Measurements from ENCODE around the gene E2F2. TPM values are rescaled to one million over a fixed set of nuclear protein-coding genes. Genes with fewer than 3 reads are reported as not detected.
A peak's percentile ranks its signal among the peaks of the same experiment; 100 is the strongest.

Gene E2F2
- total RNA-seq, 1 donor from 2014 or later: 0.16 TPM

DNA sequence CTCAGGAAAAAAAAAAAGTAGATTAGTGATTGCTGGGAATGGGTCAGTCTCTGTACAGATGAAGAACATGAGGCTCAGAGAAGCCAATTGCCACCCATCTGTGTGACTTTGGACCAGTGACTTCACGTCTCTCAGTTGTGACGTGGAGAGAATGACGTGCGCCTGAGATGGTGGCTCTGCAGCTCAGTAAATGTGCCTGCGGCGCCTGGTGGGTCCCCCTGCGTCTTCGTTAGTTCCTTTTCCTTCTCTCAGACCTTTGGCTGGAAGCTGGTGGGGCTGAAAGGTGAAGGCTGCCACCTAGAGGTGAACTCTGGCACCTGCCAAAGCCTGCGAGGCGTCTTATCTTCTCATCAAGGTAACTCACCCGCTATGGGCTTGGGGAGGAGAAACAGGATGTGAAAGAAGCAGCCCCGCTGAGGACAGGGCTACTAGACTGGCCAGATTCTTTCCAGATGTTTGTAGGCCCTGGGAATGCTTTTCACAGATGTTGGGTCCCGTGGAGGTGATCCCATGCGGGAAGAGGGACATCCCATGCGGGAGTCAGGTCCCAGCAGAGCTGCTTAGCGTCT, 8.7 kb upstream of the E2F2 start:
- Histone ChIP-seq H3K27me3 (ENCODE audit: low read depth) (no peaks in the 10 kb centered on the region), H3K4me3 (peak overlapping the region; percentile 30), H3K9me3 (replicated peaks) (no peaks in the 10 kb centered on the region), H3K4me1 (peaks cover 11% of the 10 kb centered on the region), H3K27ac (replicated peaks) (no peak overlapping the region), H3K36me3 (no peaks in the 10 kb centered on the region)
- intact Hi-C loops (cut with micrococcal nuclease): loop anchor here (5.0 kb wide), 1 partner anchor 42 kb away; no protein-coding TSS in a partner anchor
- TF ChIP-seq, protein P1, sequence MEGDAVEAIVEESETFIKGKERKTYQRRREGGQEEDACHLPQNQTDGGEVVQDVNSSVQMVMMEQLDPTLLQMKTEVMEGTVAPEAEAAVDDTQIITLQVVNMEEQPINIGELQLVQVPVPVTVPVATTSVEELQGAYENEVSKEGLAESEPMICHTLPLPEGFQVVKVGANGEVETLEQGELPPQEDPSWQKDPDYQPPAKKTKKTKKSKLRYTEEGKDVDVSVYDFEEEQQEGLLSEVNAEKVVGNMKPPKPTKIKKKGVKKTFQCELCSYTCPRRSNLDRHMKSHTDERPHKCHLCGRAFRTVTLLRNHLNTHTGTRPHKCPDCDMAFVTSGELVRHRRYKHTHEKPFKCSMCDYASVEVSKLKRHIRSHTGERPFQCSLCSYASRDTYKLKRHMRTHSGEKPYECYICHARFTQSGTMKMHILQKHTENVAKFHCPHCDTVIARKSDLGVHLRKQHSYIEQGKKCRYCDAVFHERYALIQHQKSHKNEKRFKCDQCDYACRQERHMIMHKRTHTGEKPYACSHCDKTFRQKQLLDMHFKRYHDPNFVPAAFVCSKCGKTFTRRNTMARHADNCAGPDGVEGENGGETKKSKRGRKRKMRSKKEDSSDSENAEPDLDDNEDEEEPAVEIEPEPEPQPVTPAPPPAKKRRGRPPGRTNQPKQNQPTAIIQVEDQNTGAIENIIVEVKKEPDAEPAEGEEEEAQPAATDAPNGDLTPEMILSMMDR (IDR thresholded peaks at IDR 0.05; ENCODE audit: borderline replicate concordance): peak; percentile 96
- peak; percentile 85 for DNase-seq

DNA sequence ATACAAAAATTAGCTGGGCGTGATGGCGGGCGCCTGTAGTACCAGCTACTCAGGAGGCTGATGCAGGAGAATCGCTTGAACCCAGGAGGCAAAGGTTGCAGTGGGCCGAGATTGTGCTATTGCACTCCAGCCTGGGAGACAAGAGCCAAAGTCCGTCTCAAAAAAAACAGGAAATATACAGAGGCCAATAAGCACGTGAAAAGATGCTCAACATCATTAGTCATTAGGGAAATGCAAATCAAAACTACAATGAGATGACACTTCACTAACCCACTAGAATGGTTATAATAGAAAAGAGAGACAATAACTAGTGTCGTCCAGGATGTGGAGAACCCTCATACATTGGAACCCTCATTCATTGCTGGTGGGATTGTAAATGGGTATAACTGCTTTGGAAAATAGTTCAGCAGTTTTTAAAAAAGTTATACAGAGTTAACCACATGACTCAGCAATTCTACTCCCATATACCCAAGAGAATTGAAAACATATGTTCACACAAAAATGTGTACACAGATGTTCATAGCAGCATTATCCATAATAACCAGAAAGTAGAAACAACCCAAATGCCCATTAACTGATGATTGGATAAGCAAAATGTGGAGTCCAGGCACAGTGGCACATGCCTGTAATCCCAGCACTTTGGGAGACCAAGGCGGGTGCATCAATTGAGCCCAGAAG, 6.4 kb upstream of the E2F2 start:
- intact Hi-C loops (cut with micrococcal nuclease): no loop called here
- no peaks in the 10 kb centered on the region for H3K9me3 ChIP-seq (replicated peaks)
- H3K4me1 ChIP-seq: peaks cover 10% of the 10 kb centered on the region
- no peak overlapping the region for H3K4me3 ChIP-seq
- no peak for DNase-seq
- H3K36me3 ChIP-seq: no peaks in the 10 kb centered on the region
- H3K27me3 ChIP-seq (ENCODE audit: low read depth): no peaks in the 10 kb centered on the region
- TF ChIP-seq, protein P1 (IDR thresholded peaks at IDR 0.05; ENCODE audit: borderline replicate concordance): no peak
- no peak overlapping the region for H3K27ac ChIP-seq (replicated peaks)

DNA sequence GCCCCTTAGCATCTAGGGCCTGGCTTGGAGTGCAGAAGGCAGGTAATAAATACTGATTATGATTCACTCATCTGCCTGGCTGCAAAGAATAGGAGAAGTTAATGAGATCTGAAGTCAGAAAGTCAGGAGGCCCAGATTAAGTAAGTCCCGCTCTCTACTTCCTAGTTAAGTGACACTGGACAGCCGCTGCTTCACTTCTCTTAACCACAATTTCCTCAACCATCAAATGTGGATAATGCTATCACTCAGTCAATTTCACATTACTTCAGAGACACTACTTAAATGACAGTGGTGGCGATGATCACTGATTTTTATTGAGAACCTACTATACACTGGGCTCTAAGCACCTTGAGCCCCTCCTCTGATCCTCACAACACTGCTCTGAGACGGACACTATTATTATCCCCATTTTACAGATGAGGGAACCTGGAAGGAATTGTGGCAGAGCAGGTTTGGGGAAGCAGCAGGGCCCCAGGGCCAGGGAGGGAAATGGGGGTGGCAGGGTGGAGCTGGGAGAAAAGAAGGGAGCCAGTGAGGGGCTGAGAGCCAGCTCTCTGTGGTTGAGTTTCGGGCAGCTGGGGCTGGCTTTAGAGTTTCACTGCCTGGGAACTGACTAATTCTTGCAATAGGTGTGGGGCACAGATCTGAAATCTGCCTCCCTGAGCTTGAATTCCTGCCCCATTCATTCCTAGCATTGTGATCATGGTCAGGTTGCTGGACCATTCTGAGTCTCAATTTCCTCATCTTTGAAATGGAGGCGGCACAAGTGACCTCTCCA, 2.4 kb upstream of the E2F2 start:
- DNase-seq: no peak

DNA sequence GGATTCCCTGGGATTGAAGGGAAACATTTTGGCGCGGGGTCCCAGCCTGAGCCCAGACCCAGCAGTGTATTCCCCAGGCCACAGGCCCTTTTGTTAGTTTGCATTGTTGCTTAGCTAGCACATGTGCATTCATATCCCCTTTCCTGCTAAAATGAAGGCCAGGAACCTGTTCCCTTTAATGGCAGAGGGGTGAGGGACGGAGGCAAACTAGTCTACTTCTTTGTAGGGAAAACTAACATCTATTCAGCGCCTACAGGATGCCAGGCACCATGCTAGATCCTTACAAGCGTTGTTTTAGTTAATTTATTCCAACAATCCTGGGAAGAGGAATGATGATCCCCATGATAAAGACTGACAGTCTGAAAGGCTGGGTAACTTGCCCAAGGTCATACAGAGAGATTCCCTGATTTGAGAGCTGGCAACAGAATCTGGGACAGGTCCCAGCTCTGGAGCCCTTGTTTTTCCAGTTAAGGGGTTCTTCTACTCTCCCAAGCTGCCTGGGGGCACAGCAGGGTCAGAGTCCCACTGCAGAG, 595 bp upstream of the E2F2 start:
- no peaks in the 10 kb centered on the region for H3K36me3 ChIP-seq
- no peak for DNase-seq
- H3K27me3 ChIP-seq (ENCODE audit: low read depth): peaks cover 22% of the 10 kb centered on the region
- TF ChIP-seq, protein P1 (IDR thresholded peaks at IDR 0.05; ENCODE audit: borderline replicate concordance): no peak
- peak overlapping the region; percentile 73 for H3K4me3 ChIP-seq
- H3K27ac ChIP-seq (replicated peaks): peak overlapping the region; percentile 33
- peaks cover 35% of the 10 kb centered on the region for H3K4me1 ChIP-seq
- H3K9me3 ChIP-seq (replicated peaks): no peaks in the 10 kb centered on the region
- intact Hi-C loops (cut with micrococcal nuclease): no loop called here

More for the DNA sequence above, 2.4 kb upstream of the E2F2 start:
- Histone ChIP-seq H3K4me1 (peaks cover 27% of the 10 kb centered on the region), H3K9me3 (replicated peaks) (no peaks in the 10 kb centered on the region), H3K36me3 (no peaks in the 10 kb centered on the region), H3K27me3 (ENCODE audit: low read depth) (peaks cover 19% of the 10 kb centered on the region), H3K27ac (replicated peaks) (no peak overlapping the region), H3K4me3 (no peak overlapping the region)
- TF ChIP-seq, protein P1 (IDR thresholded peaks at IDR 0.05; ENCODE audit: borderline replicate concordance): no peak
- intact Hi-C loops (cut with micrococcal nuclease): no loop called here

DNA sequence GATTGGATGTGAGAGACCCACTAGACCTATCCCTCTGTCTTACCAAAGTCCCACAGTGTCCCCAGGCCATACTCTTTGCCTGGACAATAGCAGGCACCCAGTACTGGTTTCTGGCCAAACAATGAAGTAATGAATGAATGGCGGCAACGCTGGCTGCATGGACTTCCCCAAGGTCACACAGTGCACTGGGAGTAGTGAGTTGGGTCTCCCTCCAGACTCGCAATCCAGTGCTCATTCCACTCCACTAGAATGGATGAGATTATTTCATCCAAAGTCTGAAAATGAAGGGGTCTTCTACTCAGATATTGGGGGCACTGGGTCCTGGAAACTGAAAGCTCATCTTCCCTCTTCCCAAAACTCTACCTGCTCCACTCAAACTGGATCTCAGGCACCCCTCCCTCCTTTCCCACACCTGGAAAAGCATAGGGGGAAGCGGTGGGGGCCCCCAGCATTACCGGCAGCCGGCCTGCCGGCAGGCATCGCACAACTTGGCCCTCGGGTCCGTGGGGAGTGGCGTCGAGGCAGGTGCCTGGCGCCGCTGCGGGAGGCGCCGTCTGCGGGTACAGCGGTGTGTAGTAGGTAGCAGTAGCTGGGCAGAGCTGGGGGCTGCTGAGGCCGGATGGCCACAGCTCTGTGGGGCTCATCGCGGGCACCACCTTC, 816 bp downstream of the E2F2 start:
- intact Hi-C loops (cut with micrococcal nuclease): no loop called here
- Histone ChIP-seq H3K9me3 (replicated peaks) (no peaks in the 10 kb centered on the region), H3K4me3 (peak overlapping the region; percentile 73), H3K27ac (replicated peaks) (no peak overlapping the region), H3K4me1 (peaks cover 35% of the 10 kb centered on the region), H3K27me3 (ENCODE audit: low read depth) (peaks cover 22% of the 10 kb centered on the region), H3K36me3 (no peaks in the 10 kb centered on the region)
- TF ChIP-seq, protein P1 (IDR thresholded peaks at IDR 0.05; ENCODE audit: borderline replicate concordance): no peak
- no peak for DNase-seq

Data from left ventricle myocardium inferior (tissue), 1 donor.